HG03520 (cell line): Measurements from ENCODE around the gene THOC7.

Experiments used
- ATAC-seq: cut with Tn5 transposase; IDR thresholded peaks from one replicate; pipeline ENCODE4 v1.9.1; 2021; ENCODE audit warnings: mild to moderate bottlenecking, moderate library complexity; ENCODE audit not compliant: unreplicated experiment

Gene THOC7

DNA sequence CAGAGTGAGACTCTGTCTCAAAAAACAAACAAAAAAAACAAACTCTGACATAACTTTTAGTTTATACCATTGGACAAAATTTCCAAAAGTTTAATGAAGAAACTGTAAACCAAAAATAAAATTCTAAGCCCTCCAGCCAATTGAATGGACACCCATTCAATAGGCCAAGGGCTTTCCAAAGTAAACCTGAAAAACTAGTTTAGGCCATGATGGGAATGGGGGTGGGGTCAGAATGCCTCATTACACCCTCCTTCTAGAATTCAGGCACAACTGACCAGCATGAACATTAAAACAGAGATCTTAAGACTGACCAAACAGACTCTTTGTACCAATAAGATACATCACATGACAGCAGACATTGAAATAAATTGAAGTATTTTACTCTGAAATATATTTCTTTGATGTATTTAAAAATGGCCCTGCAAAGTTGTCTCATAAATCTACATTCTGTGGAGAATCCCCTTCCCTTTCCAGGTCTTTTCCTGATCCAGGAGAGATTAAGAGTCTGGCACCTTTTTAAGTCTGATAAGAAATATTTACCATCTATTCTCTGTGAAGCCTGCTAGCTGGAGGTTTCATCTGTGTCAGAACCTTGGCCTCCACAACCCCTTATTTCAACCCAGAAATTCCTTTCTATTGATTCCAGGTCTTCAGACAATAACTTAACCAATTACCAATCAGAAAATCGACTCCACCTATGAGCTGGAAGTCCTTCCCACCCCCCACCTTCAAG is 15.7 kb downstream of the THOC7 start:
- no peak for ATAC-seq

DNA sequence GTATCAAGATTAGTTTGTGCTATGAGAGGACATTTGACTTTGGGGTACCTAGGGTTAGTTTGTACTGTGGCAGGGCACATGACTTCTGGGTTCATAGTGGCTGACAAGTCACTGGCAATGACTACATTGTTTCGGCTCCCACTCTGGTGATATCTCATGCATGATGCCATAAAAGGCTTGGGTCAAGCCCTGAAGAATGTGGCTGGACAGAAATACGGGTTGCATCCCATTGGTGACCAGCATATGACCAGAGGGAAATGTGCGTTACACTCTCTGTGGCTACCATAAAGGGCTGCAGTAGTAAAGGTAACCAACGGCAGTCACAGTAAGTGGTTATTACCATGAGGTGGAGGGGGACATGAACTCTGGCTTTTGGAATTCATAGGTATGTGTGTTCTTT is 18.4 kb downstream of the THOC7 start:
- ATAC-seq, result no peak

DNA sequence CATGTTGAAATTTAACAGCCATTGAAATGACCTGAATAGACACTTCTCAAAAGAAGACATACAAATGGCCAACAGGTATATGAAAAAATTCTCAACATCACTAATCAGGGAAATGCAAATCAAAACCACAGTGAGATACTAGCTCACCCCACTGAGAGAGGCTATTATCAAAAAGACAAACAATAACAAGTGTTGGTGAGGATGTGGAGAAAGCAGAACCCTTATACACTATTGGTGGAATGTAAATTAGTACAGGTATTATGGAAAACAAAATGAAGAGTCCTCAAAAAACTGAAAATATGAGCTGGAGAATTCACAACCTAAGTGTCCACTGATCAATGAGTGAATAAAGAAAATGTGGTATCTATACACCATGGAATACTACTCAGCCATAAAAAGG is 21.5 kb downstream of the THOC7 start:
- ATAC-seq, result no peak

DNA sequence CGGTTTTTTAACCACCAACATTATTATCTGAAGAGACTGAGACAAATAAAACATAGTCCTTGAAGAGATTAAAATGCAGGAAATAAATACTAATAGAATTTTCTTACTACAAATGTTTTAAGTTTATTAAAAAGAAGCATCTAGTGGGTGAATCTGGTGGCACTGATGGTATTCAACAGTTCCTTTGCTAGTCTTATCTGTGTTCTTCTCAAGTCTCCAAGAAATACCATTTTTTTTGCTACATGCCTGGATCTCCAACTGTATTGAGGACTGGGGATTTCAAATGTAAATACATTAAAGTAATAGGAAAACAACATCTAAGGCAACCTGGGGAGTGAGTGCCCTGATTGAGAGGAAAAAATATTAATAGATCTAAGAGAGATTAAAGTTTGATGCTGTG is 21.9 kb downstream of the THOC7 start:
- no peak for ATAC-seq

DNA sequence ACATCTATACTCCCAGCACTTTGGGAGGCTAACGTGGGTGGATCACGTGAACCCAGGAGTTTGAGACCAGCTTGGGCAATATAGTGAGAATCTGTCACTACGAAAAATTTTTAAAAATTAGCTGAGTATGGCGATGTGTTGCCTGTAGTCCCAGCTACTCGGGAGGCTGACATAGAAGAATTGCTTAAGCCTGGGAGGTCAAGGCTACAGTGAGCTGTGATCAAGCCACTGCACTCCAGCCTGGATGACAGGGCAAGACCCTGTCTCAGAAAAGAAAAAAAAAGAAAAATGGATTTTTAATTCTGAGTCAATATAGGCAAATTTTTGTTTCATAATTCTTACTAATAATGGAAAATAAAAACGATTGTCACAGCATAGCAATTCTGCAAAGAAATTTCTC is 31.2 kb downstream of the THOC7 start:
- no peak for ATAC-seq

DNA sequence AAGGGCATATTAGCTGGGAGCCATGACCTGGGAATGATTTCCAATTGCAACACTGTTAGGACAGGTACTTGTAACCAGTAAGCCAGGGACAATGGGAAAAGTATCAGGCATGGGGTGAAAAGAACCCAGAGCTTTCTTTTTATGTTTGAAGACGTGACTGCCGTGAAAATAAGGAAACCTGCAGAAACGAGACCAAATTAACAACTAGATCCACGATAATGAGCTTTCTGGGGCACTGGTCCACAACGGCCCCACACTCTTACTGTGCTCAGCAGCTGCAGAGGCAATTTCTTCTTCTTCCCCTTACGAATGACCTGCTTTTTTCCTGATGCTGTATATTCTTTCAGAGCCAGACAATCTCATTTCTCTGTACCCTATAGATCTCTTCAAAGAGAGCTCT is 33.1 kb downstream of the THOC7 start:
- ATAC-seq, result no peak

DNA sequence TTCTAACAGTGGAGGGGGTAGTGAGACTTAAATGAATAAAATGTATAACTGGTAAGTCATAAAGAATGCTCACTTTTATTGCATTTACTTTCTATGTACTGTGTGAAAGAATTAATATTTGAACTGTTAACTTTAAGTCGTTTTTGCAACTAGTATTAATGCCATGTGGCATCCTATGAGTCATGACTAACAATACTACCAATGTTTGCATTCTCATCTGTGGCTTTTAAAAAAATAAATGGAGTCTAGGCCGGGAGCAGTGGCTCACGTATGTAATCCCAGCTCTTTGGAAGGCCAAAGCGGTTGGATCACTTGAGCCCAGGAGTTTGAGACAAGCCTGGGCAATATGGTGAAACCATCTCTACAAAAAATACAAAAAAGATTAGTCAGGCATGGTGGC is 39.3 kb downstream of the THOC7 start:
- no peak for ATAC-seq

DNA sequence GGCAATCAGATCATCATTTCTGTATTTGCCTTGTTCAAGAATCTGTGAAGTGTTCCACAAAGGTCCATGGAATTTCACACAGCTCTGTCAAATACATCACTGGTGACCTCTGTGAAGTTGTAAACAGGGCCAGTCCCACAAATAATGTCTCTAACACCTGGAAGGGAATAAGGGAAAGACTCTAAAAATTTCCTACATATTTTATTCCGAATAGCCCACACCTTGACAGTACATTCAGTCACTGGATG is 44.5 kb downstream of the THOC7 start, which contains the start of gene C3orf49:
C3orf49 (plus strand) TSS at position 149 of the 248 bp plus-strand sequence. CDS start 173 bp downstream, outside the sequence.
- no peak for ATAC-seq

DNA sequence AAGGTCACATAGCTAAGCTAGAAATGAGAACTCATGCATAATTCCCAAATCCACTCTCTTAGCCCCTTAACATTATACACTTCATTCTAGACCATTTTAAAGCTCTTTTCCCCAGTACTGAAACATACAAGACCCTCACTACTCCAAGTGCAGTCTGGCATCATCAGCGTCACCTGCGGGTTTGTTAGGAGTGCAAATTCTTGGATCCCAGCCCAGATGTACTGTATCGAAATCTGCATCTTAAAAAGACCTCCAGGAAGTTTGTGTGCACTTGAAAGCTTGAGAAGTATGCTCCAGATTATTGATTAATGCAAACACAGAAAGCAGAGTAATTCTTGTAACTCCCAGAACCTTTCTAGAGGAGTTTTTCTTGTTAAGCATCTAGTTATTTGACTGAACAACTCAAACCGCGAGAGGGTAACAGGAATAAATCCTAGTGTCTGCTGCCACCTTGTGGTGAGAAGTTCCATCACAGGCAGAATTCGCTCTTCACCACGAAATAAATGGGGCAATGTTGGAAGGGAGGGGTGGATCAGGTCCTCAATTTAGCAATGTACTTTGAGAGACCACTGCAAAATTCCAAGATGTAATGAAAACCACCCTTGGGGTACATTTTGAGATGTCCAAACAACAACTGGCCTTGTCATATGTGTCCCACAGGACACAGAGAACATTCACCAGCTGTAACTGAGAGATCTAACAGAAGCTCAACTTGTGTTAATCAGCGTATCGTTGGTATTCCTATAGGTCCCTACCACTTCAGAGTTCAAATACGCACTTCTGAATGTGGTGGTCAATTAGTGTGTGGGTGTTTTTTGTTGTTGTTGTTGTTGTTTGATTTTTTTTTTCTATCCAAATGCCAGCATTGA is 45.1 kb downstream of the THOC7 start:
- ATAC-seq, result peak; percentile 78

DNA sequence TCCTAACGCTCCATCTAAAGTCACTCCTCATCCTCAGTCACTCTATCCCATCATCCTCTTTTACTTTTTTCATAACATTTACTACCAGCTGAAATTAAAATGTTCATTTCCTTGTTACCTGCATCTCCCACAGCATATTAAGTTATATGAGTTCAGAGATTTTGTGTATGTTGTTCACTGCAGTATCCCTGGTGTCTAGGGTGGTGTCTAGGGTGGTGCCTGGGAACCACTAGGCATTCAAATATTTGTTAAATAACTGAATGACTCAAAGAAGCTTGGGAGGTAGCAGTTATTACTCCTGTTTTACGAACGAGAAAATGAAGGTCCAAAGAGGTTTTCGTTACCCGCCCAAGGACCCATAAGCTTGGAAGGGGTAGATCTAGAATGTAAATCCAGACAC is 46.4 kb downstream of the THOC7 start:
- ATAC-seq, result no peak

DNA sequence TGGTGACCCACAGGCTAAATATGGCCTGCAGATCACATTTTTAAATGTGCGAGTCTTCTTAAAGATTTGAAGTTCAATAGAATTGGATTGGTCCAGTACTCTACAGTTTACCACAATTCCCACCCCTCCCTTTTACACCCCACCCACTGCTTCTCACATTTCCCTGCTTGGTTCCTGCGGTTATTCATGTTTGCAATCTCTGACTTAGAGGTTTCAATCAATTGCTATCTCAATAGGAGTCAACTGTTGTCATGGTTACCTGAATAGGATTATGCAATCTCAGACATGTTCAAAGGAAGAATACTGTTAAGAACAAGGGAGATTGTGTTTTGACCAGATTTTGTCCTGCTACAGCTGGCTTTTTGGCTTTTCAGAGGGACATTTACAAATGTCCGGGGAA is 49.4 kb downstream of the THOC7 start:
- no peak for ATAC-seq

DNA sequence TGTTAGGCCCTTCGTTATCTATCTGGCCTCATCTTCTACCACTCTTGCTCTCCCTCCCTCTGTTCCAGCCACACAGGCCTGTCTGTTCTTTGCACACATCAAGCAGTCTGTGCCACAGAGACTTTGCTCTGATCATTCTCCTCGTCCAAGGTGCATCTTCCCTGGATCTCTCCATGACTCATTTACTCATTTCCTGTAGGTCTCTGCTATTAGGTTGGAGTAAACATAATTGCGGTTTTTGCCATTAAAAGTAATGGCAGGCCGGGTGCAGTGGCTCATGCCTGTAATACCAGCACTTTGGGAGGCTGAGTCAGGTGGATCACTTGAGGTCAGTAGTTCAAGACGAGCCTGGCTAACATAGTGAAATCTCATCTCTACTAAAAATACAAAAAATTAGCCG is 54.0 kb downstream of the THOC7 start:
- no peak for ATAC-seq

DNA sequence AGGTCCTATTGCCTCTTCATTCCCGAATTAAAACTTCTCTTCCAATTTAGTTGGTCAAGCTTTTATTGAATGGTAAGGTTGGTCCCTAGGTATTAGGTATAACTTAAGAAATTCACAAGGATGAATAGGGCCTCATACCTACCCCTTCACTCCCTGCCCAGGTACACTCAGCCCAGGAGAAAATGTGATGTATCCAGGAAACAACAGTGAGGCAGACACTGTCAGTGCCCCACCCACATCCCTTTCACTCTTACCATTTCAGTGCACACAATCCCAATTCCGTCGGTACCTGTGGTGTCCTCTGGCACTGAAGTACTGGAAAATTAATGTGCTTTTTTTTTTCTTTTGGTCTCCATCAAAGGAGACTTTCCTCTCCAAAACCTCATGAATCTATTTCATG is 55.0 kb downstream of the THOC7 start:
- no peak for ATAC-seq

DNA sequence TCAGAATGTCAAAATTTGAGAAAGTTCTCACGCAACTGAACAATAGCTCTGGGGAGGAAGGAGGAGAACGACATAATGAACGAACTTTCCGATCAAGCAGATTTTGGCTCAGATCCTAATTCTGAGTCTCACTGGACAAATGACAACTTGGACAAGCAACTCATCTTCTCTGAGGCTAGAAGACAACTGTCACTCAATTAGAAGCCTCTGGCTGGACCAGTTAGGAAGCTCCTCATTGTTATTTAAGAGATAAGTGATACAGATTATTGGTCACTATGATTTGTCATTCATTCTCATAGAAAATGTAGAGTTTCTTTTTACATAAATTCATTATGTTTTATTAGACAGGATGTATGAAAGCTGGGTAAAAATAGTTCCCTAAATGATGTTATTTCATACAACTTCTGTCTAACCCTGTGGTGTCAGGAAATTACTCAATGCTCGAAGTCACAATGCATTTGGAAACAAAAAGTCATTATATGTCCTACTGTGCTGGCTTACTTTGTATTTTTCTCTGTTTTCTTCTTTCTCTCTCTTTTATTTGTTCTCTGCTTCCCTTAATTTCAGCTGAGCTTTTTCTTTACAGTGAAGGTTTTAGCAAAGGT is 55.5 kb downstream of the THOC7 start:
- no peak for ATAC-seq

DNA sequence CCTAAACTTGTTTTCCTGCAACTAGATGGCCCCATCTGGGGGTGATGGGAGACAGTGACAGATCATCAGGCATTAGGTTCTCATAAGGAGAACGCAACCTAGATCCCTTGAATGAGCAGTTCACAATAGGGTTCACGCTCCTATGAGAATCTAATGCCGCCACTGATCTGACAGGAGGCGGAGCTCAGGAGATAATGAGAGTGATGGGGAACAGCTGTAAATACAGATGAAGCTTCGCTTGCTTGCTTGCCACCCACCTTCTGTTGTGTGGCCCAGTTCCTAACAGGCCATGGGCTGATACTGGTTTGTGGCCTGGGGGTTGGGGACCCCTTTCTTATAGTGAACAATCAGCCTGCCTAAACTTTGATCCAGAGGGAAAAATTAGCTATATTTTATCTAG is 59.7 kb downstream of the THOC7 start:
- ATAC-seq, result no peak

DNA sequence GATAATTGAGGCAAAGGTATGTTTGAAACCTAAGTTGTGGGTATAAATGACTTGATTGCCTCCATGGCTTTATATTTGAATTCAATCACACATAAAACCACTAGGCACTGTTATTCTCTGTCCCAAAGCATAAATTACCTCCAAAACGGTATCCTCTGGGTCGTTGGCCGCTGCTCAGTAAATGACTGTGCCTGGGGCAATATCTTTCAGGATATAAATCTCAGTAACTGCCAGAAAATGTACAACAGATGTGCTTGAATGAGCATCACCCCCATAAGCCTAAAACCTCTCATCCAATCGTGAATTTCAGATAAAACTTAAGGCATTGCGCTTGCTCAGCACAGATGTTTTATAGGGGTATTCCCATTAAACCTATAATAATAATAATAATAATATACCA is 63.5 kb downstream of the THOC7 start:
- no peak for ATAC-seq

DNA sequence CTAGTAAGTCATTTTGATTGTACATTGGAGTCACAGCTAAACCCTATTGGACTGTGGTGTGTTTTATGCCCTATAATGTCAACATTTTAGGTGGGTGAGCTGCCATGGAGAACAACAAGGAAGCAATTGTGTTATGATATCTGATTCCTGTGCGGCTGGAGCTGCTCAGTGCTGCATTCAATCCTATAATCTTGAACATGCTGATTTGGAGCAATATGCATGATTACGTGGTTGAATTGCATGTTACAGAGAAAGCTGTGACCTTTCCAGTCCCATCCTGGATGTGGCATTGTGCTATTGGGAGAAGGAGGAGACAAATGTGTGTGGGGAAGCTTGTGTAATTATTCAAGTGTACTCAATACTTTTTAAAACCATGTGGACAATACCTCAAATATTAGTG is 64.7 kb downstream of the THOC7 start:
- no peak for ATAC-seq

DNA sequence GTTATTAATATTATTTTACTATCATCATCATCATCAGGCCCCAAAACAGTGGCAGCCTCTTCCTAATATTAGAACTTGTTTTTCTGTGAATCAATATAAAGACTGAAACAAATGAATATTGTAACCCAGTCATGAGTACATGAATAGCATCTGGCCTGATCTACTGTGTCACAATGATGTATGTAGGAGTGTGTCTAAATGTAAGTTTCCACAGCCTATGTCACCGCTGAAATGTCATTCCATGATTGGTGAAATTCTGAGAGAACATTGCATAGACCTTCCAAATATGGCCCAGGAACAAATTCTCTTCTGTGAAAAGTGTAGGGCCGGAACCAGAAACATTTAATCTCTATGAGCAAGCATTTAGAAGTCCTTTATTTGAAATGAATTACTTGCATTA is 65.1 kb downstream of the THOC7 start:
- ATAC-seq, result no peak

DNA sequence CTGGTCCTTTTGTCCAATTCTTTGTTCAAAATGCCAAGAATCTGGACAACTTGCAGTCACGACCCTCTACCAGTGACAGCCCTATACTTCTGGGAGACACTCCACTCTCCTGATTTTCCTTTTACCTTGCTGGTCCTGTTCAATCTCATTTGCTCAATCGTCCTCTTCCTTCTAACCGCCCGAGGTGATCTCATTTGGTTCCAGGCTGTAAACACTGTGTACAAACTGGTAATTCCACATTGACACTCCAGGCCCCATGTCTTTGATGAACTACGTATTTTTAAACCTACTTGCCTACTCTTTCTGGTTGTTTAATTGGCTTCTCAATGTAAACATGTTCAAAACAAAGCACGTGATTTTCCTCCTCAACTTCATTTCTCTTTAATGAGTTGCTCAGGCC is 68.2 kb downstream of the THOC7 start:
- no peak for ATAC-seq

DNA sequence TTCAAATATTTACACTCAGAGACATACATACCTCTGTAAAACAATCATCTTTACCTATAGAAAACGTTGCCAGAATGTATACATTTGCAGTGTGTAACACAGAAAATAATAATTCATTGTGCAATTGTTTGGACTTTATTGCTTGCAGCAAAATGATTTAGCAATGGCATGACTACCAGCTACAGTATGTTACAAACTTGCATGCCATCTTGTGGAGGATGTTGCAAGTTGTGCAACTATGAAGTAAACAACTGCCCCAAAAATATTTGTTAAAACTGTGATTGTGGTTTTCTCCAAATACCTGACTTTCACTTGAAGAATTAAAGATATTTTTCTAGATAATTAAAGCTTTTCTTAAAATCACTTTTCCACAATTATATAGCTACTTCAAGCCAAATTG is 71.6 kb downstream of the THOC7 start:
- ATAC-seq, result no peak
